ENCODE measurements around the gene PERCC1. TPM values are rescaled to one million over a fixed set of nuclear protein-coding genes. Genes with fewer than 3 reads are reported as not detected.
"Not testable (repeated sequence)": the region's sequence is repeated elsewhere in the genome, so short reads cannot be mapped to it uniquely, and the experiment has no call there.

PERCC1 gene
- polyA plus RNA-seq, 2 donors, result not detected

- no peaks in the 10 kb centered on the region for H3K27me3 ChIP-seq (ENCODE audit: control insufficient read depth in 1 of 2, insufficient read depth in 2 of 2, low read length in 2 of 2)
- WGBS, 2 donors, result 90 to 92% methylated on average over 41 of the region's 41 CpGs
- H3K27ac ChIP-seq (ENCODE audit: low read depth in 2 of 2, low read length in 1 of 2), result no peak overlapping the region
- peaks cover 6 to 25% of the 10 kb centered on the region in 2 donors for H3K36me3 ChIP-seq (ENCODE audit: control insufficient read depth in 2 of 2, insufficient read depth in 2 of 2, low read length in 1 of 2)
- H3K9me3 ChIP-seq (ENCODE audit: control insufficient read depth in 2 of 2, insufficient read depth in 1 of 2, low read depth in 1 of 2, low read length in 1 of 2), result no peaks in the 10 kb centered on the region
- peaks cover 0 to 3% of the 10 kb centered on the region in 2 donors for H3K4me1 ChIP-seq (ENCODE audit: control insufficient read depth in 2 of 2, insufficient read depth in 2 of 2, low read length in 1 of 2)
- no peak overlapping the region for H3K4me3 ChIP-seq (ENCODE audit: low read depth in 1 of 2, low read length in 2 of 2)
These were observed 33.5 kb downstream of the PERCC1 start for GRCh38 chr16:1464196-1464893.

GRCh38 chr16:1464894-1465566 is 34.2 kb downstream of the PERCC1 start:
- H3K9me3 ChIP-seq (ENCODE audit: control insufficient read depth in 2 of 2, insufficient read depth in 1 of 2, low read depth in 1 of 2, low read length in 1 of 2), result no peaks in the 10 kb centered on the region
- WGBS, 2 donors, result 91 to 93% methylated on average over 32 to 33 of the region's 33 CpGs
- peaks cover 6 to 22% of the 10 kb centered on the region in 2 donors for H3K36me3 ChIP-seq (ENCODE audit: control insufficient read depth in 2 of 2, insufficient read depth in 2 of 2, low read length in 1 of 2)

GRCh38 chr16:1465567-1465915 is 34.7 kb downstream of the PERCC1 start:
- 93% methylated on average over 13 of the region's 13 CpGs for WGBS, 2 donors
- no peak overlapping the region for H3K4me3 ChIP-seq (ENCODE audit: low read depth in 1 of 2, low read length in 2 of 2)
- no peak overlapping the region for H3K27ac ChIP-seq (ENCODE audit: low read depth in 2 of 2, low read length in 1 of 2)
- H3K27me3 ChIP-seq (ENCODE audit: control insufficient read depth in 1 of 2, insufficient read depth in 2 of 2, low read length in 2 of 2), result no peaks in the 10 kb centered on the region
- H3K9me3 ChIP-seq (ENCODE audit: control insufficient read depth in 2 of 2, insufficient read depth in 1 of 2, low read depth in 1 of 2, low read length in 1 of 2), result no peaks in the 10 kb centered on the region
- peaks cover 2 to 17% of the 10 kb centered on the region in 2 donors for H3K36me3 ChIP-seq (ENCODE audit: control insufficient read depth in 2 of 2, insufficient read depth in 2 of 2, low read length in 1 of 2)
- H3K4me1 ChIP-seq (ENCODE audit: control insufficient read depth in 2 of 2, insufficient read depth in 2 of 2, low read length in 1 of 2), result peaks cover 0 to 4% of the 10 kb centered on the region in 2 donors

More at GRCh38 chr16:1464894-1465566, 34.2 kb downstream of the PERCC1 start:
- no peak overlapping the region for H3K27ac ChIP-seq (ENCODE audit: low read depth in 2 of 2, low read length in 1 of 2)
- no peaks in the 10 kb centered on the region for H3K27me3 ChIP-seq (ENCODE audit: control insufficient read depth in 1 of 2, insufficient read depth in 2 of 2, low read length in 2 of 2)
- H3K4me3 ChIP-seq (ENCODE audit: low read depth in 1 of 2, low read length in 2 of 2), result no peak overlapping the region
- H3K4me1 ChIP-seq (ENCODE audit: control insufficient read depth in 2 of 2, insufficient read depth in 2 of 2, low read length in 1 of 2), result peaks cover 0 to 3% of the 10 kb centered on the region in 2 donors

DNA sequence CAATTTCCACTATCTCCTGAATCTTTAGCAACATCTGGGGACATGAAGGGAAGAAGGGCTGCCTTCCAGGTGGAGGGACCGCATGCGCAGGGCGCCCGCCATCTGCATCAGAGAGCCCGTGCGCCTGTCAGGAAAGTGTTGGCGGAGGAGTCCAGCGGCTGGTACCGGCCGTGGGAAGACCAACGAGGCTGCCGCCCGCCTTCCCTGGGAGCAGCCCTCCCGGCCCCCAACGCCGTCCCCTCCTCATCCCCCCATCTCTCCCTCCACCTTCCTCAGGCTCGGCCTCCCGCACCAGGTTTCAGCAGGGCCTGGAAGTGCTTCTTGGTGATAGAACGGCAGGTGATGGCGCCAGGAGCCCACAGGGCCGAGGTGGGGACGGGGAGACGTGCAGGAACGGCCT is 35.2 kb downstream of the PERCC1 start:
- no peak overlapping the region for H3K4me3 ChIP-seq (ENCODE audit: low read depth in 1 of 2, low read length in 2 of 2)
- H3K27me3 ChIP-seq (ENCODE audit: control insufficient read depth in 1 of 2, insufficient read depth in 2 of 2, low read length in 2 of 2), result no peaks in the 10 kb centered on the region
- WGBS, 2 donors, result 90 to 92% methylated on average over 24 of the region's 24 CpGs
- no peak overlapping the region for H3K27ac ChIP-seq (ENCODE audit: low read depth in 2 of 2, low read length in 1 of 2)
- peaks cover 0 to 4% of the 10 kb centered on the region in 2 donors for H3K4me1 ChIP-seq (ENCODE audit: control insufficient read depth in 2 of 2, insufficient read depth in 2 of 2, low read length in 1 of 2)
- H3K36me3 ChIP-seq (ENCODE audit: control insufficient read depth in 2 of 2, insufficient read depth in 2 of 2, low read length in 1 of 2), result peaks cover 0 to 12% of the 10 kb centered on the region in 2 donors
- no peaks in the 10 kb centered on the region for H3K9me3 ChIP-seq (ENCODE audit: control insufficient read depth in 2 of 2, insufficient read depth in 1 of 2, low read depth in 1 of 2, low read length in 1 of 2)

GRCh38 chr16:1466968-1467521 is 36.2 kb downstream of the PERCC1 start:
- Histone ChIP-seq H3K27me3 (ENCODE audit: control insufficient read depth in 1 of 2, insufficient read depth in 2 of 2, low read length in 2 of 2) (no peaks in the 10 kb centered on the region), H3K36me3 (ENCODE audit: control insufficient read depth in 2 of 2, insufficient read depth in 2 of 2, low read length in 1 of 2) (peaks cover 0 to 5% of the 10 kb centered on the region in 2 donors), H3K9me3 (ENCODE audit: control insufficient read depth in 2 of 2, insufficient read depth in 1 of 2, low read depth in 1 of 2, low read length in 1 of 2) (no peaks in the 10 kb centered on the region), H3K4me1 (ENCODE audit: control insufficient read depth in 2 of 2, insufficient read depth in 2 of 2, low read length in 1 of 2) (peaks cover 0 to 9% of the 10 kb centered on the region in 2 donors), H3K4me3 (ENCODE audit: low read depth in 1 of 2, low read length in 2 of 2) (no peak overlapping the region), H3K27ac (ENCODE audit: low read depth in 2 of 2, low read length in 1 of 2) (no peak overlapping the region)
- WGBS, 2 donors, result 80 to 82% methylated on average over 13 to 14 of the region's 14 CpGs

GRCh38 chr16:1468426-1468810 is 37.5 kb downstream of the PERCC1 start:
- Histone ChIP-seq H3K27ac (ENCODE audit: low read depth in 2 of 2, low read length in 1 of 2) (no peak overlapping the region), H3K4me1 (ENCODE audit: control insufficient read depth in 2 of 2, insufficient read depth in 2 of 2, low read length in 1 of 2) (peaks cover 0 to 9% of the 10 kb centered on the region in 2 donors), H3K27me3 (ENCODE audit: control insufficient read depth in 1 of 2, insufficient read depth in 2 of 2, low read length in 2 of 2) (no peaks in the 10 kb centered on the region), H3K36me3 (ENCODE audit: control insufficient read depth in 2 of 2, insufficient read depth in 2 of 2, low read length in 1 of 2) (peaks cover 0 to 5% of the 10 kb centered on the region in 2 donors), H3K9me3 (ENCODE audit: control insufficient read depth in 2 of 2, insufficient read depth in 1 of 2, low read depth in 1 of 2, low read length in 1 of 2) (no peaks in the 10 kb centered on the region), H3K4me3 (ENCODE audit: low read depth in 1 of 2, low read length in 2 of 2) (no peak overlapping the region)
- WGBS, 2 donors, result 86 to 89% methylated on average over 22 of the region's 22 CpGs

DNA sequence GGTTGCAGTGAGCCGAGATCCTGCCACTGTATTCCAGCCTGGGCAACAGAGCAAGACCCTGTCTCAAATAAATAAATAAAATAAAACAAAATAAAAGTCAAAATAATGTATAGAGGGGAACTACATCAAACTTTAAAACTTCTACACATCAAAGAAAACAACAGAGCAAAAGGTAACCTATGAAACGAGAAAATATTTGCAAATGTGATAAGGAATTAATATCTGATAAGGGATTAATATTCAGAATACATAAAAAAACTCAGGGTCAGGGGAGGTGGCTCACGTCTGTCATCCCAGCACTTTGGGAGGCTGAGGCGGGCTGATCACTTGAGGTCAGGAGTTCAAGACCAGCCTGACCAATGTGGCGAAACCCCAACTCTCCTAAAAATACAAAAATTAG is 38.3 kb downstream of the PERCC1 start:
- peaks cover 0 to 11% of the 10 kb centered on the region in 2 donors for H3K4me1 ChIP-seq (ENCODE audit: control insufficient read depth in 2 of 2, insufficient read depth in 2 of 2, low read length in 1 of 2)
- H3K27ac ChIP-seq (ENCODE audit: low read depth in 2 of 2, low read length in 1 of 2); H3K9me3 ChIP-seq (ENCODE audit: control insufficient read depth in 2 of 2, insufficient read depth in 1 of 2, low read depth in 1 of 2, low read length in 1 of 2); H3K27me3 ChIP-seq (ENCODE audit: control insufficient read depth in 1 of 2, insufficient read depth in 2 of 2, low read length in 2 of 2); H3K36me3 ChIP-seq (ENCODE audit: control insufficient read depth in 2 of 2, insufficient read depth in 2 of 2, low read length in 1 of 2); H3K4me3 ChIP-seq (ENCODE audit: low read depth in 1 of 2, low read length in 2 of 2): not testable (repeated sequence)
- WGBS, 2 donors, result 73 to 78% methylated on average over 5 of the region's 5 CpGs

DNA sequence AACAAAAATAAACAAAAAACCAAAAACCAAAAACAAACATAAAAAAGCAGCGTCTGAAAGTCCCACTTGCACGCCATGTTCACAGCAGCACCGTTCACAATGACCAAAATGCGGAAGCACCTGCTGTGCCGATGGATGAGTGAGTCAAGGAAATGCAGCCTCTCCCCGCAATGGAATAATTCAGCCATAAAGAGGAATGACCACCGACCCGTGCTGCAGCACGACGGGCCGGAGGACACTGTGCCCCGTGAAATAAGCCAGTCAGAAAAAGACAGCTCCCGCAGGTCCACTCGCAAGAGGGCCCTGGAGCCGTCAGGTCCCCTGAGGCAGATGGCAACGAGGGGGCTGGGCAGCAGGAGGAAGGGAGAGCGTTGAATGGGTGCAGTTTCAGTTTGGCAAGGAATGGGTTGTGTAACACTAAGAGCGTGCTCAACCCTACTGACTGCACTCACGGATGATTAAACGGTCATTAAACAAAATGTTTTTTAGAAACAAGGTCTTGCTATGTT is 38.9 kb downstream of the PERCC1 start:
- H3K4me1 ChIP-seq (ENCODE audit: control insufficient read depth in 2 of 2, insufficient read depth in 2 of 2, low read length in 1 of 2), result peaks cover 0 to 12% of the 10 kb centered on the region in 2 donors
- H3K4me3 ChIP-seq (ENCODE audit: low read depth in 1 of 2, low read length in 2 of 2), result no peak overlapping the region
- 77 to 81% methylated on average over 20 of the region's 20 CpGs for WGBS, 2 donors
- H3K27ac ChIP-seq (ENCODE audit: low read depth in 2 of 2, low read length in 1 of 2), result no peak overlapping the region
- no peaks in the 10 kb centered on the region for H3K9me3 ChIP-seq (ENCODE audit: control insufficient read depth in 2 of 2, insufficient read depth in 1 of 2, low read depth in 1 of 2, low read length in 1 of 2)
- H3K36me3 ChIP-seq (ENCODE audit: control insufficient read depth in 2 of 2, insufficient read depth in 2 of 2, low read length in 1 of 2), result no peaks in the 10 kb centered on the region
- H3K27me3 ChIP-seq (ENCODE audit: control insufficient read depth in 1 of 2, insufficient read depth in 2 of 2, low read length in 2 of 2), result no peaks in the 10 kb centered on the region

DNA sequence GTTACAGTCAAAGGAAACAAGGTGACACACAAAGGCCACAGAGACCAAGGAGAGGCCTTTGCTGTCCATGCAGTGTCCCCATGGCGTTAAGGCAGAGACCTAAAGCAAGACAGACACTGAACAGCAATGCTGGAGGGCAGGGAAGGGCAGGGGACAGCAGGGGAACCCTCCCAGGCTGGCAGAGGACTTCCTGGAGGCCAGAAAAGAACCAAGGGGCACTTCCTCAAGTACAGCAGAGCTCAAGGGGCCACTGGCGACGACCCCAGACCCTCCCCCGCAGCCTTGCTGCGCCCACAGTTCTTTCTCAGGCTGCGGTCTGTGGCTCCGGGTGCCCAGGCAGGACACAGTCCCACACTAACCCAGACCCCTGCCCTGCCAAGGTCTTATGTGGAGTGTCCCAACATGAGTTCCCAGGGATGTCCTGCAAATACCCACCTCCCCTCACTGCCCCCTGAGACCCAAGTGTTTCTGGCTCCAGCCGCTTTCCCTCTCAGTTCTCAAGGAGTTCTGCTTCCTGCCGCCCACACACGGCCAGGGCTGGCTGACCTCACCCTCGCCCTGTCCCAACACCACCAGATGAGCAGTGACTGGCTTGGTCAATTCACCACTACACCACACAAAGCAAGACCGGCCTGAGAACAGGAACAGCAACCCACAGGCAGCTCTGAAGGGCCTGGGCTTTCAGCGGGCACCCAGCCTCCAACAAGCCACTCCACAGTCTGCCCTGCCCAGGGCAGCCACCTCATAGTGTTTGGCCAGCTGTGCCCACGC is 39.8 kb downstream of the PERCC1 start:
- 76 to 77% methylated on average over 14 of the region's 14 CpGs for WGBS, 2 donors
- Histone ChIP-seq H3K4me1 (ENCODE audit: control insufficient read depth in 2 of 2, insufficient read depth in 2 of 2, low read length in 1 of 2) (peaks cover 0 to 12% of the 10 kb centered on the region in 2 donors), H3K36me3 (ENCODE audit: control insufficient read depth in 2 of 2, insufficient read depth in 2 of 2, low read length in 1 of 2) (no peaks in the 10 kb centered on the region), H3K9me3 (ENCODE audit: control insufficient read depth in 2 of 2, insufficient read depth in 1 of 2, low read depth in 1 of 2, low read length in 1 of 2) (no peaks in the 10 kb centered on the region), H3K27ac (ENCODE audit: low read depth in 2 of 2, low read length in 1 of 2) (peak overlapping the region in 1 of 2 donors; percentile 45), H3K27me3 (ENCODE audit: control insufficient read depth in 1 of 2, insufficient read depth in 2 of 2, low read length in 2 of 2) (no peaks in the 10 kb centered on the region), H3K4me3 (ENCODE audit: low read depth in 1 of 2, low read length in 2 of 2) (no peak overlapping the region)

Data from esophagus (tissue), 2 donors.